K562 (cell line): ENCODE data around the gene PNMT. TPM values are rescaled to one million over a fixed set of nuclear protein-coding genes. Genes with fewer than 3 reads are reported as not detected.

ENCODE experiments used
- CCAR2 ChIP-seq: fragments of 200-400 bp; formaldehyde crosslinking; IDR thresholded peaks from 2 replicates; pipeline ENCODE4 v1.6.1; 2017; ENCODE audit warnings: mild to moderate bottlenecking, low read depth, low read length
- ESRRA ChIP-seq: fragments of 450-650 bp; IDR thresholded peaks from 2 replicates; pipeline ENCODE4 v1.6.1; 2014; ENCODE audit warnings: low read depth, mild to moderate bottlenecking, moderate library complexity, borderline replicate concordance
- GABPB1 ChIP-seq: sonication (generic); formaldehyde crosslinking; IDR thresholded peaks from 2 replicates; pipeline ENCODE4 v1.8.0; 2022; ENCODE audit warnings: mild to moderate bottlenecking, missing genetic modification reagents
- HCFC1 ChIP-seq: IDR thresholded peaks from 2 replicates; pipeline ENCODE4 v1.6.1; 2012; ENCODE audit warnings: low read depth, low read length, improper control_type of control experiment
- HOXB6 ChIP-seq: fragments of 250-450 bp; sonication (Bioruptor Pico); IDR thresholded peaks from 2 replicates; pipeline ENCODE4 v1.5.1; 2022; ENCODE audit warnings: mild to moderate bottlenecking, borderline replicate concordance
- JUN ChIP-seq, 2 experiments: sonication (generic) in 1 of 2; formaldehyde crosslinking in 1 of 2; IDR thresholded peaks; 2 replicates each; pipeline versions ENCODE4 v1.6.1 to v1.8.0; 2012 to 2022; ENCODE audit warnings: borderline replicate concordance in 2 of 2, mild to moderate bottlenecking in 2 of 2, improper control_type of control experiment in 1 of 2, low read depth in 1 of 2, low read length in 1 of 2, missing genetic modification reagents in 1 of 2
- KLF6 ChIP-seq: fragments of 250-450 bp; sonication (Bioruptor Pico); IDR thresholded peaks from 2 replicates; pipeline ENCODE4 v1.4.0; 2020; ENCODE audit warnings: mild to moderate bottlenecking, moderate library complexity, borderline replicate concordance
- MYNN ChIP-seq, 2 experiments: sonication (generic); formaldehyde crosslinking in 1 of 2; IDR thresholded peaks; 2 replicates each; pipeline versions ENCODE4 v1.5.0 to v1.6.1; 2016 to 2020; ENCODE audit warnings: antibody characterized with exemption in 1 of 2, missing genetic modification reagents in 1 of 2
- PHTF2 ChIP-seq: fragments of 250-450 bp; sonication (Bioruptor Pico); IDR thresholded peaks from 2 replicates; pipeline ENCODE4 v1.5.0; 2021; ENCODE audit warnings: mild to moderate bottlenecking
- POLR2A ChIP-seq: fragments of 450-650 bp; conservative IDR thresholded peaks from 2 replicates; pipeline ENCODE4 v1.6.1; 2016
- RCOR1 ChIP-seq, 2 experiments: IDR thresholded peaks; 2 replicates each; pipeline ENCODE4 v1.6.1; 2012; ENCODE audit warnings: low read depth in 2 of 2, low read length in 2 of 2, borderline replicate concordance in 1 of 2, improper control_type of control experiment in 1 of 2
- SRF ChIP-seq, 2 experiments: fragments of 250-450, 450-650 bp in 1 of 2; sonication (Bioruptor Pico) in 1 of 2; sonication (generic) in 1 of 2; formaldehyde crosslinking; IDR thresholded peaks; 2 replicates each; pipeline versions ENCODE4 v1.5.0 to v1.5.1; 2020 to 2022; ENCODE audit warnings: mild to moderate bottlenecking in 1 of 2, missing genetic modification reagents in 1 of 2
- polyA plus RNA-seq, 8 experiments: library from polyadenylated mRNA; depleted of rRNA in 4 of 8; stranded (reverse) in 5 of 8; unstranded in 3 of 8; fragments of >200 nt; fragmentation: Nextera tagmentation in 2 of 8; fragmentation: Illumina TruSeq in 1 of 8; extraction: Ambion mirVana in 2 of 8; extraction: Trizol in 1 of 8; gene quantifications; 2 replicates each; pipeline versions ENCODE4 v1.2.1 to v1.2.3, GENCODE V29; 2011 to 2014; ENCODE audit warnings: inconsistent platforms in 1 of 8, missing spikeins in 1 of 8
- total RNA-seq, 7 experiments: library from RNA; depleted of rRNA in 6 of 7; stranded (reverse); fragments of >200 nt in 6 of 7; fragmentation: Illumina TruSeq in 2 of 7; extraction: Trizol in 2 of 7; gene quantifications; 2 replicates each; pipeline versions ENCODE4 v1.2.1 to v1.2.3, GENCODE V29; 2011 to 2021; ENCODE audit warnings: low replicate concordance in 1 of 7
- TF ChIP-seq, protein P1 (sequence below): fragments of 450-650 bp; formaldehyde crosslinking; IDR thresholded peaks from 2 replicates; pipeline ENCODE4 v1.4.0; 2020; ENCODE audit warnings: mild to moderate bottlenecking, mixed read lengths
- TF ChIP-seq, protein P2 (sequence below): sonication (generic); formaldehyde crosslinking; IDR thresholded peaks from 2 replicates; pipeline ENCODE4 v1.8.1; 2023; ENCODE audit warnings: missing genetic modification reagents, mild to moderate bottlenecking, borderline replicate concordance
- TF ChIP-seq, protein P3 (sequence below): sonication (generic); formaldehyde crosslinking; IDR thresholded peaks from 2 replicates; pipeline ENCODE4 v1.8.1; 2023; ENCODE audit warnings: mild to moderate bottlenecking, missing genetic modification reagents

PNMT gene
- total and polyA plus RNA-seq, 9 of the 15 experiments (the other 6 are each of a cell fraction or from before 2014, with no cell fraction given) = 0.55 to 18.1 (median 5.8) TPM

DNA sequence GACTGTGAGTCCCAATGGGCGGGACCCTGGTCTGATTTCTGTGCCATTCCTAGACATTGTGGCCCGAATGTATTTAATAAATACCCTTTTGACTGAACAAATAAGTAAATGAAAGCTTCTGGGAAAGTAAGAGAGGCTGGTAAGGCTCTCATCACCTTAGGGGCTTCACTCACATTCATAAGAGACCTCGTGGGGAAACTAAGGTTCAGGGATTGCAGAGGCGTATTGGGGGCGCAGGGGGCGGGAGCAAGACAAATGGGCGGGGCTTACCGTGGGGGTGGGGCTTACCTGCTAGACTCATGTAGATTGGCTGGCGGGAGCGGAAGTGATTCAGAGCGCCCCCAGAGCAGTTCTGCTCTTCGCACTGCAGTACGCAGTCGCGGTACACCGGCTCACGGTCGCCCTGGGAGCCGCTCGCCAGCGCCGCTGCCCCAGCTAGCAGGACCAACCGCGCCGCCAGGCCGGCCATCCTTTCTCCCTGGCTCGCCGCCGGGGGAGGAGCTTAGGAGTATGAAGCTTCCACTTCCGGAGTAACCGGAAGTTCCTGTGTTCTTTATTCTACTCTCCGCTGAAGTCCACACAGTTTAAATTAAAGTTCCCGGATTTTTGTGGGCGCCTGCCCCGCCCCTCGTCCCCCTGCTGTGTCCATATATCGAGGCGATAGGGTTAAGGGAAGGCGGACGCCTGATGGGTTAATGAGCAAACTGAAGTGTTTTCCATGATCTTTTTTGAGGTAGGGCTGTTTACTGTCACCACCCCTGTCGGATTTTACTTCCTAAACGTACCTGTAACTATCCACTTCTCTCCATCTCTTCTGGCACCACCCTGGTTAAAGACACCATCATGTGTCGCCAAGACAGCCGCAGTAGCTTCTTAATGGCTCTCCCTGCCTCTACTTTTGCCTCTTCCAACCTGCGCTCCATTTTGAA is 19.6 kb downstream of the PNMT start, which contains the start of gene PGAP3 (continued):
- TF ChIP-seq CCAR2 (no peak), JUN (IDR thresholded peaks at IDR 0.05; ENCODE audit: borderline replicate concordance, low read depth, low read length) (0 out of 2 replicates have a peak, but pooled peaks have one; percentile 36), JUN (CRISPR knock-in tag; IDR thresholded peaks at IDR 0.05; ENCODE audit: borderline replicate concordance) (no peak), MYNN (IDR thresholded peaks at IDR 0.05) (no peak), MYNN (CRISPR knock-in tag; IDR thresholded peaks at IDR 0.05) (no peak), KLF6 (CRISPR knock-in tag) (peak; percentile 54; the same call in 1 of the 2 replicates), POLR2A (peak; percentile 82), SRF (CRISPR knock-in tag; IDR thresholded peaks at IDR 0.05) (no peak; a peak in 1 of 4 replicates), HOXB6 (CRISPR knock-in tag) (no peak), RCOR1 (IDR thresholded peaks at IDR 0.05; ENCODE audit: borderline replicate concordance in 1 of 2, low read depth in 2 of 2, low read length in 2 of 2) (no peak), GABPB1 (CRISPR knock-in tag) (peak; percentile 90), PHTF2 (CRISPR knock-in tag) (no peak), ESRRA (peak; percentile 52; the same call in 1 of the 2 replicates), HCFC1 (peak; percentile 78)
- TF ChIP-seq, protein P1, sequence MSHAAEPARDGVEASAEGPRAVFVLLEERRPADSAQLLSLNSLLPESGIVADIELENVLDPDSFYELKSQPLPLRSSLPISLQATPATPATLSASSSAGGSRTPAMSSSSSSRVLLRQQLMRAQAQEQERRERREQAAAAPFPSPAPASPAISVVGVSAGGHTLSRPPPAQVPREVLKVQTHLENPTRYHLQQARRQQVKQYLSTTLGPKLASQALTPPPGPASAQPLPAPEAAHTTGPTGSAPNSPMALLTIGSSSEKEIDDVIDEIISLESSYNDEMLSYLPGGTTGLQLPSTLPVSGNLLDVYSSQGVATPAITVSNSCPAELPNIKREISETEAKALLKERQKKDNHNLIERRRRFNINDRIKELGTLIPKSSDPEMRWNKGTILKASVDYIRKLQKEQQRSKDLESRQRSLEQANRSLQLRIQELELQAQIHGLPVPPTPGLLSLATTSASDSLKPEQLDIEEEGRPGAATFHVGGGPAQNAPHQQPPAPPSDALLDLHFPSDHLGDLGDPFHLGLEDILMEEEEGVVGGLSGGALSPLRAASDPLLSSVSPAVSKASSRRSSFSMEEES (CRISPR knock-in tag) = no peak
- TF ChIP-seq, protein P2, sequence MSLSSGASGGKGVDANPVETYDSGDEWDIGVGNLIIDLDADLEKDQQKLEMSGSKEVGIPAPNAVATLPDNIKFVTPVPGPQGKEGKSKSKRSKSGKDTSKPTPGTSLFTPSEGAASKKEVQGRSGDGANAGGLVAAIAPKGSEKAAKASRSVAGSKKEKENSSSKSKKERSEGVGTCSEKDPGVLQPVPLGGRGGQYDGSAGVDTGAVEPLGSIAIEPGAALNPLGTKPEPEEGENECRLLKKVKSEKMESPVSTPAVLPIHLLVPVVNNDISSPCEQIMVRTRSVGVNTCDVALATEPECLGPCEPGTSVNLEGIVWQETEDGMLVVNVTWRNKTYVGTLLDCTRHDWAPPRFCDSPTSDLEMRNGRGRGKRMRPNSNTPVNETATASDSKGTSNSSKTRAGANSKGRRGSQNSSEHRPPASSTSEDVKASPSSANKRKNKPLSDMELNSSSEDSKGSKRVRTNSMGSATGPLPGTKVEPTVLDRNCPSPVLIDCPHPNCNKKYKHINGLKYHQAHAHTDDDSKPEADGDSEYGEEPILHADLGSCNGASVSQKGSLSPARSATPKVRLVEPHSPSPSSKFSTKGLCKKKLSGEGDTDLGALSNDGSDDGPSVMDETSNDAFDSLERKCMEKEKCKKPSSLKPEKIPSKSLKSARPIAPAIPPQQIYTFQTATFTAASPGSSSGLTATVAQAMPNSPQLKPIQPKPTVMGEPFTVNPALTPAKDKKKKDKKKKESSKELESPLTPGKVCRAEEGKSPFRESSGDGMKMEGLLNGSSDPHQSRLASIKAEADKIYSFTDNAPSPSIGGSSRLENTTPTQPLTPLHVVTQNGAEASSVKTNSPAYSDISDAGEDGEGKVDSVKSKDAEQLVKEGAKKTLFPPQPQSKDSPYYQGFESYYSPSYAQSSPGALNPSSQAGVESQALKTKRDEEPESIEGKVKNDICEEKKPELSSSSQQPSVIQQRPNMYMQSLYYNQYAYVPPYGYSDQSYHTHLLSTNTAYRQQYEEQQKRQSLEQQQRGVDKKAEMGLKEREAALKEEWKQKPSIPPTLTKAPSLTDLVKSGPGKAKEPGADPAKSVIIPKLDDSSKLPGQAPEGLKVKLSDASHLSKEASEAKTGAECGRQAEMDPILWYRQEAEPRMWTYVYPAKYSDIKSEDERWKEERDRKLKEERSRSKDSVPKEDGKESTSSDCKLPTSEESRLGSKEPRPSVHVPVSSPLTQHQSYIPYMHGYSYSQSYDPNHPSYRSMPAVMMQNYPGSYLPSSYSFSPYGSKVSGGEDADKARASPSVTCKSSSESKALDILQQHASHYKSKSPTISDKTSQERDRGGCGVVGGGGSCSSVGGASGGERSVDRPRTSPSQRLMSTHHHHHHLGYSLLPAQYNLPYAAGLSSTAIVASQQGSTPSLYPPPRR (CRISPR knock-in tag) = no peak
- TF ChIP-seq, protein P3, sequence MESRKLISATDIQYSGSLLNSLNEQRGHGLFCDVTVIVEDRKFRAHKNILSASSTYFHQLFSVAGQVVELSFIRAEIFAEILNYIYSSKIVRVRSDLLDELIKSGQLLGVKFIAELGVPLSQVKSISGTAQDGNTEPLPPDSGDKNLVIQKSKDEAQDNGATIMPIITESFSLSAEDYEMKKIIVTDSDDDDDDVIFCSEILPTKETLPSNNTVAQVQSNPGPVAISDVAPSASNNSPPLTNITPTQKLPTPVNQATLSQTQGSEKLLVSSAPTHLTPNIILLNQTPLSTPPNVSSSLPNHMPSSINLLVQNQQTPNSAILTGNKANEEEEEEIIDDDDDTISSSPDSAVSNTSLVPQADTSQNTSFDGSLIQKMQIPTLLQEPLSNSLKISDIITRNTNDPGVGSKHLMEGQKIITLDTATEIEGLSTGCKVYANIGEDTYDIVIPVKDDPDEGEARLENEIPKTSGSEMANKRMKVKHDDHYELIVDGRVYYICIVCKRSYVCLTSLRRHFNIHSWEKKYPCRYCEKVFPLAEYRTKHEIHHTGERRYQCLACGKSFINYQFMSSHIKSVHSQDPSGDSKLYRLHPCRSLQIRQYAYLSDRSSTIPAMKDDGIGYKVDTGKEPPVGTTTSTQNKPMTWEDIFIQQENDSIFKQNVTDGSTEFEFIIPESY (CRISPR knock-in tag) = no peak
